HG02623 (cell line): ENCODE results near the gene EXTL1.

Experiments
- ATAC-seq: cut with Tn5 transposase; IDR thresholded peaks from one replicate; pipeline ENCODE4 v1.9.1; 2021; ENCODE audit warnings: moderate library complexity; ENCODE audit not compliant: unreplicated experiment

Gene EXTL1

GRCh38 chr1:26041978-26042377 is 20.4 kb downstream of the EXTL1 start:
- ATAC-seq = no peak

- no peak for ATAC-seq
Measured at GRCh38 chr1:26043765-26044164, 22.2 kb downstream of the EXTL1 start.

DNA sequence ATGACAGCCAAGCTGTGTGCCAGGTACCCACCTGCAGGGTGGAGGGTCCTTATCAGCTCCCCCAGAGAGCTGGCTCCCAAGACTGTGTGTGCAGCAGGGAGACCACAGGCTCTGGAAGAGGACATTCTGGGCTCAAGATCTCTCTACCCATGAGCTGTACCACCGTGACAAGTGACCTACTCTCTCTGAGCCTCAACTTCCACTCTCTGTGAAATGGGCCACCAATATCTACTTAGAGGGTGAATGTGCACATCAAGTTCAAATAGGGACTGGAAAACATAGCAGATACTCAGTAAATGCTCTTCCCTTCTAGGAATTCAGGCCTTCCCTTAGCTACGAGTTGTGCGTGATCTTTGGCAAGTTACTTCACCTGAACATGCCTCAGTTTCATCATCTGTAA is 22.8 kb downstream of the EXTL1 start:
- no peak for ATAC-seq

DNA sequence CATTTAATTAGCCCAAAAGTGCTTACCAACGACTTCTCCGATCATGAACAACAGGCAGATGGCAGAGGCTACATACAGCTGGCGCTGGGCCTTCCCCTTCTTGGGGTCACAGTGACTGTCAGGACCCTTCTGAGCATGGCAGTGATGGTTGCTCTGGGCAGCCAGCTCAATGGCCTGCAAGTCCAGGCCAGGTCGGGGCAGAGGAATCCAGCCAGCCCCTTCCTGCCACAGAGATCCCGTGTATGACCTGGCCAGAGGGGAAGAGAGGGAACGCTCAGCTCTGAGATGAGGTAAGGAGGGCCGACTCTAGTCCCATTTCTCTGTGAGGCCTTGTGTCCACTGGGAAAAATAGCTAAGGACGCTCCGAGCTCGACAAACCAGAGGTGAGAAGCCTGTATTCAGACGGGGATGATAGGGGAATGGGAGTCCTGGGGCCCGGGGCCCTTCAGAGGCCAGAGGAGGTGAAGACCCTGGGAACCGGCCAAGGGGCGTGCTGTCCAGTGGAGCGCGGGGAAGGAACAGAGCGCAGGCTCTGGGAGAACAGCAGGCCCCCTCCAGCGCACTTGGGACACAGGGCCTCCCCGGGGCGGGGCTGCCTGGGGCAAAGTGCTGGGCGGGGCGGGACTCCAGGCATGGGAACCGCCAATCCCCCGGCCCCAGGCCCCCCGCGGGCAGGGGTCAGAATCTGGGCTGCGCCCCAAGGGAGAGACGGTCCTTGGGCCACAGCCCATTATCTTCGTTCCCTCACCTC is 23.6 kb downstream of the EXTL1 start:
- no peak for ATAC-seq

- ATAC-seq = no peak
Measured at GRCh38 chr1:26045722-26046245, 24.2 kb downstream of the EXTL1 start, which contains the start of gene SLC30A2. Gene SLC30A2, minus strand, starts transcription at chr1:26046118. Its CDS starts 222 bp downstream, at chr1:26045896.

DNA sequence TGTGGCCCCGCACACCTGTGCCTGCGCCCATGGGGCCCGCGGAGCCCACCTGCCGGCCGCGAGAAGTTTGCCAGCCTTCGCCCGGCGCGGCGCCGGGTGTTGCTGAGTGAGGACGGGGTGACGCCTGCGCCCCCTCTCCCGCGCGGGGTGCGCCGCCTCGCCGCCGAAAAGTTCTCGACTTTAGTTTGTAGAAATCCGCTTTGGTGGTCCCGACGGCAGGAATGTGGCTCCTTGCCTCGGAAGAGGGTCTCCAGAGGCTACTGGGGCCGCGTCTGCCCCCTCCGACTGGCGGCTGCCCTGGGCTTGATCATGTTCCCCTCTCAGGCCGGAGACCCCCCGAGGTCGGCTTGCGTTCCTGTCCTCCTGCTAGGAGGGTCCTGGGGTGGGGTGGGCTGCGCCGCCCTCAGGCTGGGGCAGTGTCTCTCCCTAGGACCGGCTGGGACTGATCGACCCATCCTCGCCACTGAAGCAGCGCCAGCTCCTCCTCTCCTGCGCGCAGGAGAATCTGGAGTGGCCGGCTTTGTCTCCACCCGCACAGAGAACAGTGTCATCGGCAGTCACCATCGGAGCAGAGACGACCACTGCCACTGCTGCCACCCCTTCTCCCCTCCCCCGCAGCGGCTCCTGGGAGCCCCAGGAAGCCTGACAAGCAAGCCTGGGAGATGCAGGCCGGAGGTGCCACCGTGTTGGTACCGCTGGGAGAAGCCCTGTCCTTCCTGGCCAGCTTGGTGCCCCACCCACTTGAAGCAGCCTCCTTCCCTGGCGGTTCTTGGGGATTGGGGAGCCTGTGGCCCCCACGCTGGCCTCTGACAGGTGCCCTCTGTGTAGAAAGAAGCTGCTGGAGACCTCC is 24.9 kb downstream of the EXTL1 start:
- no peak for ATAC-seq

DNA sequence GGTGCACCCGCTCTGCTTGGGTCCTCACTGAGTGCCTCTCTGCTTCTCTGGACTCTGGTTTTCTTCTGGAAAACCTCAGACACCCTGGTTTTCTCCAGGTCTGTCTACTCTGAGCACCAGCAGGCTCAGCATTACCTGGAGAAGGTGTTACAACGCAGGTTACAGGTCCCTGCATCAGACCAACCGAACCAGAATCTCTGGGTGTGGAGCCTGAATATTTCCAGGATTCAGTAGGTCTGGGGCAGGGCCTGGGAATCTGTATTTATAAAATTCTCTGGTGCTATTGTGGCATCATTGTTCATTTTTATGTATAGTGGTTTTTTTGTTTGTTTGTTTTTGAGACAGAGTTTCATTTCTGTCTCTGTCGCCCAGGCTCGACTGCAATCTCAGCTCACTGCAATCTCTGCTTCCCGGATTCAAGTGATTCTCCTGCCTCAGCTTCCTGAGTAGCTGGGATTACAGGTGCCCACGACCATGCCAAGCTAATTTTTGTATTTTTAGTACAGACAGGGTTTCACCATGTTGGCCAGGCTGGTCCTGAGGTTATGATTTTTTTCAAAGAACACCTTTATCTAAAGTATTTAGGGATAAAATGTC is 25.8 kb downstream of the EXTL1 start:
- no peak for ATAC-seq

- ATAC-seq = no peak
Measured at GRCh38 chr1:26049531-26050247, 28.1 kb downstream of the EXTL1 start.

DNA sequence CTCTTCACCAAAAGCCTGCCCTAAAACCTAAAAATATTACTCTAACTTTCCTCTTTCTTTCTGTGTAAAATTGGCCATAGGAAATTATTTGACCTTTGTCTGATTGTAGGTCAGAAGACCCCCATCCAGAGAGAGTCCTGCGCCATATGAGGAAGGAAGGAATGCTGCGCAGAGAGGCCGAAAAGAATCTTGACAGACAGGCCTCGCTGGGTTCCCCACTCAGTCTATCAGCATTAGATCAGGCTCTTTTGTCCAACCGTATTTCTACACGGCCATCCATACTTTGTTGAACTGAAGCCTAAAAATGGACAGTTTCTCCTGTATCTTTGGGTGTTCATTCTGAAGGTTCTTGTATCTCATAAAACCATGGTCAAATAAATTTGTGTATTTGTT is 28.7 kb downstream of the EXTL1 start:
- ATAC-seq = no peak

GRCh38 chr1:26053718-26054560 is 32.4 kb downstream of the EXTL1 start:
- ATAC-seq = no peak

GRCh38 chr1:26055041-26055440 is 33.5 kb downstream of the EXTL1 start:
- ATAC-seq = no peak

GRCh38 chr1:26057189-26057588 is 35.6 kb downstream of the EXTL1 start:
- ATAC-seq = no peak

- ATAC-seq = no peak
Measured at GRCh38 chr1:26058052-26058595, 36.5 kb downstream of the EXTL1 start.

- ATAC-seq = no peak
Measured at GRCh38 chr1:26059906-26060305, 38.3 kb downstream of the EXTL1 start.

GRCh38 chr1:26060832-26061574 is 39.4 kb downstream of the EXTL1 start:
- ATAC-seq = no peak

DNA sequence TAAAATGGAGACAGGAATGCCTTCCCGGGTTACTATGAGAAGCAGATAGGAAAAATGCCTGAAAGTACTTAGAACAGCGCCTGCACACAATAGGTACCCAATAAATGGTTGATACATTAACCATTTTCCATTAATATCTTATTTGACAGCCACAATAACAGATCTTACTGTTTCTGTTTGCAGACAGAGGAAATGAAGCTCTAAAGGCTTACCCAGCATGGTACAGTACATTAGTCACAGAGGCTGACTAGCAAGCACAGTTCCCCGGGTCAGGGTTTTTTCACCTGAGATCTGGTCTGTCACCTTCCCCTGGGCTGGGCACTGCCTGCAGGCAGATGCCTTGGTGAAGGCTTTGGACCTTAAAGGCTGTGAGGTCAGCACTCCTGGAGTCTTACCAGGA is 43.0 kb downstream of the EXTL1 start:
- ATAC-seq = no peak

DNA sequence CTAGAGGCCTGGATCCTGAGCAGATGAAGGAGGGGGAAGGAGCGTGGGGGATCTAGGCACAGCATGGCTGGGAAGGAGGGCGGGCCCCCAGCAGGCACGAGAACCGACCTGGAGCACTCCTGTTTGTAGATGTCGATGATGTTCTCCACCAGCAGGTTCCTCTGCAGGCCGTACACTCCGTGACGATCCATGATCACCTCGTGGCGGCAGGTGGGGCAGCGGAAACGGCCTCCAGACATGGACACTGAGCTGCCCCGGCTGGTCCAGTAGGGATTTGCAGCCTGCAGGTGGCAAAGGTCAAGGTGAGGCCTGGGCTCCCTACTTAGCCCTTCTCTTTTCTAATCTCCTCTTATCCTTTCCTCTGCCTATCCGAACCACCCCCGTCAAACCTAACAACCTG is 44.6 kb downstream of the EXTL1 start:
- ATAC-seq = no peak

GRCh38 chr1:26066857-26067256 is 45.3 kb downstream of the EXTL1 start:
- ATAC-seq = no peak

DNA sequence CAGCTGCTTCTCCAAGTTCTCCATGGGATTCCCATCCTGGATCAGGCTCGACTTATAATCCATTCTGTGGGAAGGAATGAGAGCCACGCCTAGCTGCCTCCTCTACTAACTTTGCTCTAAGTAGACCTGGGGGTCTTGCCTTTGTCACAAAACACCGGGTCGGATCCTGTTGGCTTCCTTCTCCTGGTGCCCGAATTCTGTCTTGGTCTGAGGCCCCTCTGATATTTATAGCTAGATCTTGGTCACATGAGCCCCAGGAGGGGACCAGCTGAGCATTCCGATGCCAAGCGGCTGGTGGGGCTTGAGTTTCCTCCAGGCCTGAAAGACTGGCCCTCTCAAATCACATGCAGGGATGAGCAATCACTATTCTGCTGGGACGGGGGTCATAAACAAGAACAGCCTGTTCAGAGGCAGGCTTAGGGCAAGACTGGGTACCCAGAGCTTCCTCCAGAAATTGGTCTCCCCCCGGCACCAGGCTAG is 45.9 kb downstream of the EXTL1 start, which contains the start of gene TRIM63:
Gene TRIM63 (minus strand): TSS at position 199 of the 480 bp plus-strand sequence. CDS start 136 bp downstream, at position 63.
- ATAC-seq = no peak
